ENCODE data around the gene REEP1. TPM values are rescaled to one million over a fixed set of nuclear protein-coding genes. Genes with fewer than 3 reads are reported as not detected.

The REEP1 gene
- 0.67 to 0.87 TPM (median 0.74 TPM) in 5 replicates for total RNA-seq (2022; extraction: Qiagen RNA extraction)

DNA sequence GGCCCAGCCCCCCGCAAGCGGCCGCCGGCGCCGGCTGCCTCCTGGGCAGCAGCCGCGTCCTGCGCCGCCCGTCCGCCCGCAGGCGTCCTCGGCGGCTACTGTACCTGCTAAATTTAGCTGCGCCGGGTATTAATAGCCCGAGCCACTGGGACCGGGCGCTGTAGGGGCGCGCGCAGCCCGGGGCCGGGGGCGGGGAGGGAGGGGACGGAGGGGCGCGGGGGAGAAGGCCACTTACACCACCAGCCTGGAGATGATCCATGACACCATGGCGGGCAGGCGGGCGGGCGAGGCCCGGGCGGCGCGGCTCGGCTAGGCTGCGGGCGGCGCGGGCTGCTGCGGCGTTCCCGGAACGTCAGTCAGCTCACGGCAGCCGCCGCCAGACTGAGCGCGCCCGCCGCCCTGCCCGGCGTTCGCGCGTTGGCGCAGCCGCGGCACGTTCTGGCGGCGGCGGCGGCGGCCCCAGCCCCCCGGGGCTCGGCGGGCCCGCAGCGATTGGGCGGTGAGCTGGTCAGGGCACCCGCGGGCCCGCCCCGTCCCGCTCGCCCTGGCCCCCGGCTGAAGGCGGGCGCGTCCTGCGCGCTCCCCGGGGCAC is at the start of gene REEP1:
Gene REEP1 (minus strand): TSS at position 383 of the 592 bp plus-strand sequence. CDS start 116 bp downstream, at position 267.

DNA sequence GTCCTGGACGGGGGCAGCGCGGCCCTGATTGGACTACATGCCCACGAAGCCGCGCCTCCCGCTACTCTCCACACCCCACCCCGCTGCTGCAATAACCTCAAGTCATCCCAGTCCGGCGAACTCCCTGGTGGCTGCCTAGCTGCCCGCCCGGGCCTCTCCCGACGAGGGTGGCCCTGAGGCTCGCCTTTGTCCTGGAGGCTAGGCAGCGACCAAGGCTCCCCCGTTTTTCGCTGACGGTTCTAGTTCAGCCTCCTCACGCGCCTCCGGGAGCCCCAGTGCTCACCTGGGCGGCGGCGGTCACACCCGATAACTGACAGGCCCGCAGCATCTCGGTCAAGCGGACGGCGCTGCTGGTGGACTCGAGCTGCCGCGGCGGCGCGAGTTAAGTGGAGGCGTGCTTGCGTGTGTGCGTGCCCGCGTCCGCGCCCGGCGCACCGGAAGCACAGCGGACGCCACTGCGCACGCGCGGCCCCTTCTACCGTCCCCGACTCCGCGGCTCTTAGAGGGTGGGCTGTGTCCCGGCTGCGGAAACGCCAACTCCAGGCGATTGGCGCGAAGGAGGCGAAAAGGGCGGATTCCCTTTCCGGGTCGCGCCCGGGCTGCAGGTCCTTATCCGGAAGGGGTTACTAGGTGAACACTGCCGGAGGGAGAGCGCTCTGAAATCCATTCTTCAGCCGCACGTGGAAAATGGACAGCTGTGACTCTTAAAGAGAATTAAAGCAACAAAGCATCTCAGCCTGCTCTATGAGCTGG is 142.2 kb downstream of the REEP1 start, which contains the start of gene IMMT:
Gene IMMT (minus strand): TSS at position 408 of the 753 bp plus-strand sequence. CDS start 80 bp downstream, at position 328.

Other genes with a start within 250 kb of the REEP1 start
- 20.8 to 26.7 TPM (median 24.3 TPM) in 5 replicates for gene POLR1A, start 231.7 kb downstream of the REEP1 start, total RNA-seq (2022; extraction: Qiagen RNA extraction)
- gene PTCD3, start 231.4 kb downstream of the REEP1 start, total RNA-seq (2022; extraction: Qiagen RNA extraction): 56.2 to 120 TPM (median 77.0 TPM) in 5 replicates
- 102 to 116 TPM (median 110 TPM) in 5 replicates for gene IMMT, start 142.2 kb downstream of the REEP1 start, total RNA-seq (2022; extraction: Qiagen RNA extraction)
- 66.8 to 98.4 TPM (median 73.1 TPM) in 5 replicates for gene MRPL35, start 138.2 kb downstream of the REEP1 start, total RNA-seq (2022; extraction: Qiagen RNA extraction)
- 20.0 to 39.4 TPM (median 24.5 TPM) in 5 replicates for gene KDM3A, start 103.7 kb upstream of the REEP1 start, total RNA-seq (2022; extraction: Qiagen RNA extraction)
- 120 to 152 TPM (median 125 TPM) in 5 replicates for gene CHMP3, start 225.8 kb upstream of the REEP1 start, total RNA-seq (2022; extraction: Qiagen RNA extraction)